HG02938 (cell line): ENCODE data around the gene PSMB9.
"Not testable (repeated sequence)": the region's sequence is repeated elsewhere in the genome, so short reads cannot be mapped to it uniquely, and the experiment has no call there.

ENCODE experiments used
- ATAC-seq: cut with Tn5 transposase; IDR thresholded peaks from one replicate; pipeline ENCODE4 v1.9.1; 2021; ENCODE audit warnings: mild to moderate bottlenecking, moderate library complexity; ENCODE audit not compliant: unreplicated experiment

The PSMB9 gene

DNA sequence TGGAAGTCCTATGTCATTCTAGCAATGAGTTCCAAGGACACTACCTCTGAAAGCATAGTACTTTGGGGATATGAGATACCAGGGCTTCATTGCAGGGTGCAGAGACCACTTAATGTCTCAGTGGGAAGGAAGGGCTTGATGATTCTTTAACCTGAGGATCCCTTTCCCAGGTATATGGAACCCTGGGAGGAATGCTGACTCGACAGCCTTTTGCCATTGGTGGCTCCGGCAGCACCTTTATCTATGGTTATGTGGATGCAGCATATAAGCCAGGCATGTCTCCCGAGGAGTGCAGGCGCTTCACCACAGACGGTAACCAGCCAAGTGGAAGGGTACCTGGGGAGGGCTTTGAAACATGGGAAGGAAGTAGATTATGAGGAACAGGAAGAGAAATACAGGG is 4.2 kb downstream of the PSMB9 start:
- no peak for ATAC-seq

DNA sequence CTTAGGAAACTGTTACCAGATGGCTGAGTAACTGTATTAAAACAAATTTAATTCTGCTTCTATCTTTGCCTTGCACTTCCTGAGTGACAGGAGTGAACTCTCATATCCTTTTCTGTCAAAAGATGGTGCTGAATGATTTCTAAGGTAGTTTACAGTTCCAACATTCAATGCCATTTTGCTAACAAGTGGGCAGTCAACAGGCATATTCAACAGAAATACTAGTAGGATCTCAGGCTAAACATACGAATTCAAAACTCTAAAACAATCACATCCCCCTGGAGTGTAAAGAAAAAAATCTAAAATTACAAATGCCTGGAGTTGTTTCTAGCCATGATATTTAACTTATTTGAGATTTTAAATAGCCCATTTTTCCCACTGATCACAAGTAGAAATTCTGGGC is 6.7 kb downstream of the PSMB9 start:
- no peak for ATAC-seq

DNA sequence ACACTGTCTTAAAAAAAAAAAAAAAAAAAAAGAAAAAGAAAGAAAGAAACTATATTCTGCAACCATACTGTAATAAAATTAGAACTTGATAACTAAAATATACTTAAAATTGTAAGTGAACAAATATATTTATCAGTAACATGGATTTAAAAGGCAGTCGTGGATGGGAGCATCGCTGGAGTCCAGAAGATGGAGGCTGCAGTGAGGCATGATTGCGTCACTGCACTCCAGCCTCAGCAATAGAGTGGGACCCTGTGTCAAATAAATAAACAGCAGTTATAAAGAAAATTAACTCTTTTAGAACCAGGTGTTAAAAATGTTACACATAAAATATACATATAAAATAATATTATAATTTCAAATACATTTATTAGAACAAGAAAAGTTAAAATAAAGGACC is 8.7 kb downstream of the PSMB9 start:
- ATAC-seq: no peak

DNA sequence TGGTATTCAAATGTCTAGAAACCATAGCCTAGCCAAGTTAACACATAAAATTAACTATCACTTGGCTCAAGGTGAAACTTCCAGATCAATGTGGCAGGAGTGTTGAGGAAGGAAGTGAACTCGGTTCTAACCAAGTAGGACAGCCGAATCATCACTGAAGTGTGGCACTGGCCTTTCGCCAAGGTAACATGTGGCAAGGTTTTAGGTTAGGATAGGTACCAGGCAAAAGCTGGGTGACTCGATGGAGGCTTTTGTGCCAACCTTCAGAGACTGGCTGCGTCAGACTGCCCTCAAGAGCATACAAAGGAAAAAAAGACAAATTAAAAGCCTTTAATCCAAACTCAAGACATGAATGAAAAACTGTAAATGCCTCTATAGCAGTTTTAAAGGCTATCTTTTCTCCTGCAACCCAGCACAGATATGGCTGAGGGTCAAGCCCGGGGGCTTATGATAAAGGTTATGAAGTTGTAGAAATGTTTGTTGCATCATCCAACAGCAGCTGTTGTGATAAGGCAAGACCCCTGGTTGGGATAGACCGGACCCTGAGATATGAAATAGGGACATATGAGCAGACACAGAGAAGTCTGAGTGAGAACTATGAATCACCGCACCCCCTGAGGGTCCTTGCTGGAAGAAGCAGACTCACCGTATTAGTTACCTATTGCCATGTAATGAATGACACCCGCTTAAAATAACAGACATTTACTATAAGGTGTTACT is 11.9 kb downstream of the PSMB9 start:
- no peak for ATAC-seq

DNA sequence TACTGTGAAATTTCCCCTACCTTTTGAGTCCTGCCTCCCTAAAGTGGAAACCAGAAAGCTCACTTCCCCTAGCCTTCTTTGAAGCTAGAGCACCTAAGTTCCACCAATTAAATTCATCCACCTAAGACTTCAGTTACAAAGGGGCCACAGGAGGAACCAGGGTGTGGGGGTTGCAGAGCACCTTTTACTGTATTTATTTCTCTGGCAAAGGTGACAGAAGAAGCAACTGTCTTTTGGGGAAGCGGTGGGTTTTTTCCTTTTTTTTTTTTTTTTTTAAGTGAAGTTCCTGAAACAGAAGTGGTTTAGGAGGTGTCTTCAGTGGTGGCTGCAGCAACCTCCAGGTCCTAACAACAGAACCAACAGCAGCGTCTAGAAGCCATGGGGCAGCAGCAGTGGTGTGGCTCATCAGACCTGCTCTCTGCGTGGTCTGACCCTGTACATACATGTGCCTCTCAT is 13.1 kb downstream of the PSMB9 start:
- ATAC-seq: no peak

DNA sequence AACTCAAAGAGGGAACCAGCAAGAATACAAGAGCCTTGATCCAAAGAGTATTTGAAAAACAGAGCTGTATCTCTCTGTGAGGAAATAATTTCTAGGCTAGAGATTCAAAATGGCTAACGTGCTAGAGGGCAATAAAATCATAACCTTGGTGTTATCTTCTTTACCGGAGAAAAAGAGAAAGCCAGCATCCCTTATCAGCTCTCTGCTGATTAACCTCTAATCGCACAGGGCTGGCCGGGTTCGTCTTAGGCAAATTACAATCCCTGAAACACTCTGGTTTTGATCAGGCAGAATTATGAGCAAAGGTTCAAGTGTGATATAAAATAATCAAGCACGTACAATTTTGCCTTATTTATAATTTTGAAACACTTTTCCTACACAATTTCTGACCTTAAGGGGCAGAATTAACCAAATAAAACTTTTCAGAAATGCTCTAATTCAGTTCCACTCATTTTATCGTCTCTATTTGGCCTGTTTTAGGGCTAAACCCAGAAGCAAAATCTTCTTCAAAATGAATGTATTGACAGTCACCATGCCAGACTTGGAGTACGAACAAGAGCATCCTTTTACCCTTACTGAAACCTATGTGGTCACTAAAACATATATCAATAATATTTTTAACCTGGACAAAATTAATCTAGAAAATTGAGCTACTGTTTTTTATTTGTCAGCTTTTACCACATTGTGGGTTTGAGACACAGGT is 13.7 kb downstream of the PSMB9 start:
- ATAC-seq: no peak

DNA sequence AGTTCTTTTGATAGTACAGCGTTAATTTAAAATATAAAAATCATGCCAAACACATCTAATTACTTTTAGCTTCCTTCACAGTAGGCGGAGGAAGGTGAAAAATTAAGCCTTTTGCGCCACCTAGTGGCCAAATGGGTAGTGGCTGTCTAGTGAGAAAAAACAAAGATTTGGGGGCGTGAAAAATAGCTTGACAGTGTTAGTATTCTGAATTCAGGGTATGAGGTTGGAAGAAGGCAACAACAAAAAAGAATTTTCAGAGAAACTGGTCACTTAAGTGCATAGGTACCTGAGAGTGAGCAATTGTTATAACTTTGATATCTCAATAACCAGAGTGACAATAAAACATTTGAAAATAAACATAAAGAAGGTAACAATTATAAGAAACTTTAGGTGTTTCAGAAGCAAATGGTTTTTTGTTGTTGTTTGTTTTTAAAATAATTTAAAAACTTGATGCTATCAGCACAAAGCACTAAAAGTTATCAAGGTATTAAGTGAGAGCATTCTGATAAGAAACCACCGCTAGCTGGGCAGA is 14.3 kb downstream of the PSMB9 start:
- ATAC-seq: no peak

DNA sequence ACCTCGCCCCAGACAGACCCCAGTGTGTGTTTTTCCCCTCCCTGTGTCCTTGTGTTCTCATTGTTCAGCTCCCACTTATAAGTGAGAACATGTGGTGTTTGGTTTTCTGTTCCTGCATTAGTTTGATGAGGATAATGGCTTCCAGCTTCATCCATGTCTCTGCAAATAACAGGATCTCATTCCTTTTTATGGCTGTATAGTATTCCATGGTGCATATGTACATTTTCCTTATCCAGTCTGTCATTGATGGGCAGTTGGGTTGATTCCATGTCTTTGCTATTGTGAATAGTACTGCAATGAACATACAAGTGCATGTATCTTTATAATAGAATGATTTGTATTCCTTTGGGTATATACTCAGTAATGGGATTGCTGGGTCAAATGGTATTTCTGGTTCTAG is 20.0 kb downstream of the PSMB9 start:
- ATAC-seq: not testable (repeated sequence)

DNA sequence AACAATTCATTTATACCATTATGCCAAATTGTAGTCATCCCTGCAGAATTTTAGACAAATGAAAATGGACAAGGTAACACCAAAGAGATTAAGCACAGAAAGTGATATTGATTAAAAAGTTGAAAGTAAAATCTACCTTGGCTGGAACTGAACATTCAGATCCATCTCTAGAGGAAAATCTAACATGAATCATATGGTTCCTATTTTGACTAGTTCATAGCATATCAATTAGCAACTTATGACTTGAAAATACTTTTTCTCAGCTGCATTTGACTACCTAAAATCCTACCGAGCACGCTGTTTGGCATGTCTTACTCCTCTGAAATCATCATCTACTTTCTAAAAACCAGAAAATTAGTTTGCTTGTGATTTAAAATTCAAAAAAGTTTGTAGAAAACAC is 22.6 kb downstream of the PSMB9 start:
- no peak for ATAC-seq

DNA sequence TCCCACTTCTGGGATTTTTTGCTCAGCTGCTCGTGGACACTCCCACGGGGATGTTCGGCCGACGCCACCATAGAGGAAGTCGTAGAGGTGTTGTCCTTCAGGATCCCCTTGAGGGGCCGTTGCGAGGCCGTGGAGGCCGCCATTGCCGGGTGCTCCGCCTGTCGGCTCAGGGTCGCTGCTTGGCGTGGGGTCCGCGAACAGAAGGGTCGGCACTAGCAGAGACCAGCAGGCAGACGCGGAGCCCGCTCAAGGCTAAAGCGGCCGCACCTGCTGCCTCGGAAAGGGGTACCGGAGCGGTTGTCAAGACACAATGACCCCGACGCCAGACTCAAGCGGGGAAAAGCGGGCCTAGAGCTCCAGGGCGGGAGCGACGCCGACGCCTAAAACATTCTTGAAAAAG is 25.7 kb downstream of the PSMB9 start:
- no peak for ATAC-seq

DNA sequence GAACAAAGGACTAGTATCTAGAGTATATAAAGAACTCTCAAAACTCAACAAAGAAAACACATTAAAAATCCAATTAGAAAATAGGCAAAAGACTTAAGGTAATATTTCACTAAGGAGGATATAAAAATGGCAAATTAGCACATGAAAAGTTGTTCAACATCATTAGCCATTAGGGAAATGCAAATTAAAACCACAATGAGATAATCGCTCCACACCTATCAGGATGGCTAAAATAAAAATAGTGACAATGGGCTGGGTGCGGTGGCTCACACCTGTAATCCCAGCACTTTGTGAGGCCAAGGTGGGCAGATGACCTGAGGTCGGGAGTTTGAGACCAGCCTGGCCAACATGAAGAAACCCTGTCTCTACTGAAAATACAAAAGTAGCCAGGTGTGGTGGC is 27.0 kb downstream of the PSMB9 start:
- not testable (repeated sequence) for ATAC-seq

DNA sequence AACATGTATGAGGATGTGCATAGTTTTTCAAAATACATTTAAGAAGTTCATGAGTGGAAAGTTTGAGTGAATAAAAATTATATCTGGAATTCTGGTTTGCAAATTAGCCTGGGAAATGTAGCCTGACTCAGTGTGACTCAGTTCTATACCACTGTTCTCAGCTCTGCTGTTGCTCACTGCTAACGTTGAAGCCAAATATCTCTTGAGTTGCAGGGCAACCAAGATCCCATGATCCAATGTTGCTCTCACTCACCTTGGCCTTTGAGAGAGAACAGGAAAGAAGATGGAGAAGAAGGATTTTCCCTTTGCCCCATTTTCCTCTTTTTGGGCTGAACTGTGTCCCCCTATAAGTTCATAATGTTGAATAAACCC is 28.9 kb downstream of the PSMB9 start:
- no peak for ATAC-seq

DNA sequence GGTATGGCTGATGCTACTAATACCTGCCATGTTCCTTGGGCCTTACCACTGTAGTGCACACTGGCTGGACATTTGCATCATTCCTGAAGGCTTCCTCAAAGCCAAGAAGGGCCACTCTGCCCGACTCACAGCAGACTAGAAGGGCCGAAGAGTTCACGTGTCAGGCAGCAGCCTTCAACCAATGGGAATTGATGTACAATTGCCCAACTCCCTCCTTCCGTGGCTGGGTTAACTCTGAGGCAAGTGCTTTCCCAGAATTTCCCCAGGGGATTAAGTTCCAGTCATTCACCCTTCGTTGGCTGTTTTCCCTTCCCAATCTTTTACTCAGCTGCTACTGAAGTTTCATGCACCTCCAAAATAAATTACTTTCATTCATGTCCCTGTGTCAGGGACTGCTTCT is 29.8 kb downstream of the PSMB9 start:
- no peak for ATAC-seq

DNA sequence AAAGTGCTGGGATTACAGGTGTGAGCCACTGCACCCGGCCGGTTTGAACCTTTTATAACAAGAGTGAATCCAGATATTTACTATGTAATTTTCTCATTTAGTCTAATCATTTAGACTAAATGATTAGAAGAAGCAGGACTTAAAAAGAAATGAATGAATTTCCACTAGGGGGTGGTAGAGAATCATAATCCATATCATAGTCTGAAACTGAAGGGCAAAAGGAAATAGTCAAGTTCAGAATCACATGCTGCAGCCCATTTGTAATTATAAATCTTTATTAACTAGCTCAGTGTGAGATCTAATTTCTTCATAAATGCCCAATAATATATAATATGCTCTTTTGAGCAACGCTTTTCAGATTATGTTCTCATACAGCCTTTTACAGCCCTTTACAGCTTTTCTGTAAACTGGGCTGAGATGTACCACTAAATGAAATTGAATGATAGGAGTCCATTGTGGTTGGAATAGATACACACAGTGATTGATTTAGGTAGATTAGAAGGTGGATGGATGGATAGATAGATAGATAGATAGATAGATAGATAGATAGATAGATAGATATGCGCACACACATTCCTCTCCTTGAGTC is 31.8 kb downstream of the PSMB9 start:
- ATAC-seq: no peak

DNA sequence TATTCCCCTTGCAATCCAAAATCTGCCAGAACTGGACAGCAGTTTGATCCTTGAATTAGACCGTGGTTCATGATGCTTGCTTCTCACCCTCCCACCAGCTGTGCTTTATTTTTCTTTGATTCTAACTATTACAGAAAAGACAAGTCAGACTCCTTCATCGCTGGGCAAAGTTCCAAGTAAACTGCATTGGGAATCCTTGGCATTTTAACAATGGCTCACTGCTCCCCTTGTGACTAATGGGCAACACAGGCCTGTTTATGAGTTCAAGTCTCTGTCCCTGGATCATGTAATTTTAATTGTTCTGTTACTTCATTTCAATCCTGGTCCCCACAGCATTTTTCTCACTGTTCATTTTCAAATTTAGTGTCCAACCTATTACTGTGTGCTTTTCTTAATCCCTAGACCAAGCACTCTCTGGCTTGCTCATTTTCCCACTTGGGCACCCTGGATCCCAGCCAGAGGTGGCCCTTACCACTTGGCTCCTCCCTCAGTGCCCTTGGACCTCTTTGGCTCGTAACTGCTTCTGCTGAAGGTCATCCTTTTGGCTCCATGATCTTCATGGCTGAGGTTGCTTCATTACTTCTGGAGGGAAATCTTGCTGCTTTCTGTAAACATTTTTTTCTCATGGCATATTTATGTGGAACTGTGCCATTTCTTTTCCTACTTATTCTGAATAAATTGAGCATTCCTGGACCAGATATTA is 32.8 kb downstream of the PSMB9 start:
- no peak for ATAC-seq

DNA sequence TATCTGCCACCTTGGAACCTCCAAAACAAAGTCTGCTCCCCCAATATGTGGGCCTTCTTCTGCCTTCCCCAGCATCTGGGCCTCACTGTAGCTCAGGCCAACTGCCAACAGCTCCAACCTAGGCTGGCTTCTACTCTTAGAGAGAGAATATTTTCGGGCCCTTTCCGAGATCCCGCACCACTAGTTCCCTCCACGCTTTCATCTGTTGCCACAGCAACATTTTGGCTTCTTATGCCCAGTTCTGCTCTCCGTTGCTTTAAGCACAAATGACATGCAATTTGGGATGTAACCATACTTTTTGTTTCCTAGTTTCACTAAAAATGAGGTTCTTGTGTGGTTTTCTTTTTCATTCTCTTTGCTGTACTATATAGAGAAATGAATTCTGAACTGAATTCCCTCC is 33.6 kb downstream of the PSMB9 start:
- no peak for ATAC-seq

DNA sequence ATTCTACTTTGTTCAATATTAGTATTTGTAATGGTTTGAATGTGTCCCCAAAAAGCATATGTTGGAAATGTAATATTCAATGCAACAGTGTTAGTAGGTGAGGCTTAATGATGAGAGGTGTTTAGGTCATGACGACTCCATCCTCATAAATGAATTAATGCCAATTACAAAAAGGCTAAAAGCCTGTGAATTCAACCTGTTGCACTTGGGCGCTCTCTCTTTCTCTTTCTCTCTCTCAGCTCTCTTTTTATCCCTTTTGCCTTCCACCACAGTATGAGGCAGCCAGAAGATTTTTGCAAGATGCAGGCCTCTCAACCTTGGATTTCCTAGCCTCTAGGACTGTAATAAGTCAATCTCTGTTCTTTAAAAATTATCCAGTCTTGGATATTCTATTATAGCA is 34.6 kb downstream of the PSMB9 start:
- ATAC-seq: no peak

DNA sequence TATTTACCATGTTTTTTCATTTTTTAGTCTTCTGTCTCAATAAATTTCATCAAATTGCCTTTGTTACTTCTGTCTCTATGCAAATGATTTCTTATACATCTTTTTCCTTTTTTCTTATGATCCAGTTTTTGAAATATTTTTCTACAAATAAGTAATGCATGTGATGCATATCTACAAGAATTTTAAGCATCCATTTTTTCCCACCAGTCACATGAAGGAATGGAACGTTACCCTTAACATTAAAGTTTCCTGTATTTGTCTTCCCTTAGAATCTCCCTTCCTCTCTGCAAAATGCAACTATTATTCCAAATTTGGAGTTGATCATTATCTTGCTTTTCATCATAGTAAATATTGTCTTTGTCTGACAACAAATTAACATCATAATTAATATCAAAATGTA is 35.5 kb downstream of the PSMB9 start:
- no peak for ATAC-seq

DNA sequence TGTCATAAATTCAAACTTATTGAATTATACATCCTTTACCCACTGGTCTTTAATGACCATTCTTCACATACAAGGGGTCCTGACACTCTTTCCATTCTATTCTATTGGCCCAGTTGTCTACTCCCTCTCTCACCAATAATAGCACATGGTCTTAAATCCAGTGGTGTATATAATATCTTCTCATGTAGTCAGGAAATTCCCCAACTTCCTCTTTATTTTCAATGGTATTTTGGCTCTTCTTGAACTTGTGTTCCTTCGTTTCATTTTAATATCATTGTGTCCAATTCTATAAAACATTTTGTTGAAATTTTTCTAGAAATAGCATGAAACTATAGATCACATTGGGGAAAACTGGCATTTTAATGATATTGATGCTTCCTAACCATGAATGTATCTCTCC is 36.8 kb downstream of the PSMB9 start:
- no peak for ATAC-seq

DNA sequence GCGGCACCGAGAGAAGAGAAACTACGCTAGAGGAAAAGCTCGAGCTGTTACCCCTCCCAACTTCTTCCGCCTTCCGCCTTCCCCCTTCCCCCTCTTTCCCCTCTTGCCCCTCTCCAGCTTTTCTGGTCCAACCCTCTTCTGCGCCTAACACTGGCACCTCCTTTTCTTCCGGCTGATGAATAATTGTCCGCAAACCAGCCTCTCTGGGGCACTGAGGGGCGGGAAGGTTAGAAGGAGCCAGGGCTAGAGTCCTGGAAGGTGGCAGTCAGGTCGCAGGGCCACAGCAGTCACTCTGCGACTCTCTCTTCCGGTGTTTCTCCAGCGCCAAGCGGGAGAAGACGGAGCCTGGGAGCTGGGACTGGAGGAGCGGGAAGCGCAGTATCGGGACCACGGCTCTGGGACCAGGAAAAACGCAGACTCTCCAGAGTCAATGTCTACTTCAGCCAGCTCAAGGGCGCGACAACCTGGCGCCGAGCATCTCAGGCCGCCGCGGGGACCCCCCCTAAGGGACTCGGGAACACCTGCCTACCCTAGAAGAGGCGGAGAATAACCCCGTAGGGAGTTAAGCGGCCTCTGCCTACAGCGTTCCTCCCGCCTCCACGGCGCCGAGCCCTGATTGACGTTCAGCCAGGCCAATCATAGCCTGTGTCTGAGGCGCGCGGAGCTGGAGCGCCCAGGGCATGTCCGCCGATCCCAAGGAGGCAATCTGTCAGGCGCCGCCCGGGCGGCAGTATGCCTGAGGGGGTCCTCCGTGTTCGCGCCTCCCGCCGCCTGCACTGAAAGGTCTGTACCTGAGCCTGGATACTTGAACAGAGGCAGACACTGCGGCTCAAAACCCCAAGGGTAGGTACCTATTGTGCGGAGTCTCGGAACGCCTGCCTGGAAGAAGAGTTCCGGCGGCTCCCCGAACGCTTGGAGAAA is 40.4 kb downstream of the PSMB9 start:
- peak; percentile 96 for ATAC-seq

DNA sequence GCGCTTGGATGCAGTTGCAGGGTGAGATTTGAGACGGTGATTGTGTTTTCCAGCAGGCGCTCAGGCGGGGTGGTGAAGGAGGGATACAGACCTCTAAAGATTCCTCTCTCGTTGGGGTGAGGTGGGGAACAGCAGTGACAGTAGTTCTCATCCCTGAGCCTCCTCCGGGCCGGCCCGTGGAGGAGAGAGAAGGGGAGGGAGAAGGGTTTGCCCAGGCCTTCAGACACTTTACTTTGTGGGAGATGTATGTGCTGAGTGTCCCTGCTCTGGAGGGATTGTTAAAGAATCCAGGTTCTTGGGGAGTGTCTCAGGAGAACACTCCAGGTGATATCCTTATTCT is 41.0 kb downstream of the PSMB9 start:
- ATAC-seq: no peak
